ENCODE results near the gene CYP4F12. TPM values are rescaled to one million over a fixed set of nuclear protein-coding genes. Genes with fewer than 3 reads are reported as not detected.
A peak's percentile ranks its signal among the peaks of the same experiment; 100 is the strongest.

Gene CYP4F12
- total RNA-seq (2021; fragmentation: NEBNext Ultra II Directional; extraction: Animal tissue kit (Norgen Biotek cat#: 25700)), result not detected
- long read RNA-seq, result 0 reads

- Mint-ChIP-seq H3K9me3 (peaks cover 28% of the 10 kb centered on the region), H3K4me3 (no peak within 1 kb of the TSS), H3K4me1 (ENCODE audit: low read depth) (no peaks in the 10 kb centered on the region), H3K27ac (no peak within 1 kb of the TSS), H3K27me3 (ENCODE audit: insufficient read depth) (peaks cover 1% of the 10 kb centered on the region; the same call in 1 of the 2 replicates), H3K36me3 (ENCODE audit: low read depth) (peaks cover 3% of the 10 kb centered on the region; the same call in 1 of the 2 replicates)
- peak; percentile 4 for DNase-seq
- TF ChIP-seq, protein P1, sequence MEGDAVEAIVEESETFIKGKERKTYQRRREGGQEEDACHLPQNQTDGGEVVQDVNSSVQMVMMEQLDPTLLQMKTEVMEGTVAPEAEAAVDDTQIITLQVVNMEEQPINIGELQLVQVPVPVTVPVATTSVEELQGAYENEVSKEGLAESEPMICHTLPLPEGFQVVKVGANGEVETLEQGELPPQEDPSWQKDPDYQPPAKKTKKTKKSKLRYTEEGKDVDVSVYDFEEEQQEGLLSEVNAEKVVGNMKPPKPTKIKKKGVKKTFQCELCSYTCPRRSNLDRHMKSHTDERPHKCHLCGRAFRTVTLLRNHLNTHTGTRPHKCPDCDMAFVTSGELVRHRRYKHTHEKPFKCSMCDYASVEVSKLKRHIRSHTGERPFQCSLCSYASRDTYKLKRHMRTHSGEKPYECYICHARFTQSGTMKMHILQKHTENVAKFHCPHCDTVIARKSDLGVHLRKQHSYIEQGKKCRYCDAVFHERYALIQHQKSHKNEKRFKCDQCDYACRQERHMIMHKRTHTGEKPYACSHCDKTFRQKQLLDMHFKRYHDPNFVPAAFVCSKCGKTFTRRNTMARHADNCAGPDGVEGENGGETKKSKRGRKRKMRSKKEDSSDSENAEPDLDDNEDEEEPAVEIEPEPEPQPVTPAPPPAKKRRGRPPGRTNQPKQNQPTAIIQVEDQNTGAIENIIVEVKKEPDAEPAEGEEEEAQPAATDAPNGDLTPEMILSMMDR (IDR thresholded peaks at IDR 0.05), result no peak
These were observed at the start of gene CYP4F12 for GRCh38 chr19:15672580-15673175. Gene CYP4F12, plus strand, starts transcription at chr19:15673087. Its CDS starts 443 bp downstream, at chr19:15673530.

GRCh38 chr19:15623711-15624318 lies 49.1 kb upstream of the CYP4F12 start:
- TF ChIP-seq, protein P1 (IDR thresholded peaks at IDR 0.05), result no peak
- Mint-ChIP-seq H3K27me3 (ENCODE audit: insufficient read depth) (no peaks in the 10 kb centered on the region; the same call in 1 of the 2 replicates), H3K4me1 (ENCODE audit: low read depth) (no peaks in the 10 kb centered on the region), H3K27ac (no peak overlapping the region), H3K4me3 (no peak overlapping the region), H3K36me3 (ENCODE audit: low read depth) (no peaks in the 10 kb centered on the region), H3K9me3 (peaks cover 37% of the 10 kb centered on the region)
- no peak for DNase-seq

DNA sequence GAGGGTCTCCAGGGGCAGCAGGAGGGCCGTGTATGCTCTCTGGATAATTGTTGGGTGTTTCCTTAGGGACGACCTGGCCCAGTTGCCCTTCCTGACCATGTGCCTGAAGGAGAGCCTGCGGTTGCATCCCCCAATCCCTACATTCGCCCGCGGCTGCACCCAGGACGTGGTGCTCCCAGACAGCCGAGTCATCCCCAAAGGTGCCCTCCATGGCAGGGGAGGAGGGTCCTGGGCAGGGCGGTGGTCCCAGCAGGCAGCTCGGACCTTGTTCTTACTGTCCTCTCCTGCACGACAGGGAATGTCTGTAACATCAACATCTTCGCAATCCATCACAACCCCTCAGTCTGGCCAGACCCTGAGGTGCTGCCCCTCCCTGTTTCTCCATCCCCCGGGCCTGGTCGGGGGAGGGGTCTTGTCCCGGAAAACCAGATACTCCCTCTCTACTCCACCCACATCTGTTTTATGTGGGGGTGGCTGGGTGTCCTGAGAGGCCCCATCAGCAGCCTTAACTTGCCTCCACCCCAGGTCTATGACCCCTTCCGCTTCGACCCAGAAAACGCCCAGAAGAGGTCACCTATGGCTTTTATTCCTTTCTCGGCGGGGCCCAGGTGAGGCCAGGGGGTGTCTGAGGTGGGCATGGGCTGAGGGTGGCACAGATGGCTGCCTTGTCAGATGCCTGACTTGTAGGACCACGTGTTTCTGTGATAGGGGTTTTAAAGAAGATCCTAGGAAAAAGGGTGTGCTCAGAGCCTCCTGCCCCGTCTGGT lies 44.5 kb upstream of the CYP4F12 start:
- peaks cover 7% of the 10 kb centered on the region; the same call in 1 of the 2 replicates for H3K9me3 Mint-ChIP-seq
- no peaks in the 10 kb centered on the region for H3K36me3 Mint-ChIP-seq (ENCODE audit: low read depth)
- no peaks in the 10 kb centered on the region for H3K27me3 Mint-ChIP-seq (ENCODE audit: insufficient read depth)
- TF ChIP-seq, protein P1 (IDR thresholded peaks at IDR 0.05), result no peak
- no peak for DNase-seq
- no peak overlapping the region for H3K4me3 Mint-ChIP-seq
- no peak overlapping the region for H3K27ac Mint-ChIP-seq
- no peaks in the 10 kb centered on the region for H3K4me1 Mint-ChIP-seq (ENCODE audit: low read depth)

- H3K4me3 Mint-ChIP-seq, result no peak overlapping the region
- peak; percentile 9 for DNase-seq
- peaks cover 7% of the 10 kb centered on the region; the same call in 1 of the 2 replicates for H3K9me3 Mint-ChIP-seq
- no peaks in the 10 kb centered on the region for H3K27me3 Mint-ChIP-seq (ENCODE audit: insufficient read depth)
- H3K27ac Mint-ChIP-seq, result no peak overlapping the region
- TF ChIP-seq, protein P1 (IDR thresholded peaks at IDR 0.05), result peak; percentile 89
- no peaks in the 10 kb centered on the region for H3K4me1 Mint-ChIP-seq (ENCODE audit: low read depth)
- no peaks in the 10 kb centered on the region for H3K36me3 Mint-ChIP-seq (ENCODE audit: low read depth)
These were observed 43.6 kb upstream of the CYP4F12 start for GRCh38 chr19:15629003-15629880.

GRCh38 chr19:15631817-15632216 lies 41.1 kb upstream of the CYP4F12 start:
- no peak overlapping the region for H3K27ac Mint-ChIP-seq
- no peak for DNase-seq
- no peaks in the 10 kb centered on the region for H3K36me3 Mint-ChIP-seq (ENCODE audit: low read depth)
- no peak overlapping the region for H3K4me3 Mint-ChIP-seq
- H3K4me1 Mint-ChIP-seq (ENCODE audit: low read depth), result no peaks in the 10 kb centered on the region
- TF ChIP-seq, protein P1 (IDR thresholded peaks at IDR 0.05), result peak; percentile 57
- no peaks in the 10 kb centered on the region for H3K27me3 Mint-ChIP-seq (ENCODE audit: insufficient read depth)
- peaks cover 4% of the 10 kb centered on the region for H3K9me3 Mint-ChIP-seq

Measured in HFFc6 (cell line).